IMR-90 (cell line): ENCODE data around the gene RAP1A. TPM values are rescaled to one million over a fixed set of nuclear protein-coding genes. Genes with fewer than 3 reads are reported as not detected.

Source experiments
- ATAC-seq: fragments of 200-7000 bp; cut with Tn5 transposase; 2 replicates; pipeline ENCODE4 v1.9.1; 2020; ENCODE audit warnings: low read depth, mild to moderate bottlenecking, moderate library complexity
- BruUV-seq: library from RNA; stranded (reverse); fragments of 400-500 nt; replicated peaks from 2 replicates; lab custom pipeline; 2021; lab: Mats Ljungman, UMichigan
- CTCF ChIA-PET: fragments of 300-600 bp; formaldehyde crosslinking; extraction: SDS; loops from one replicate; lab custom pipeline; 2021; ENCODE audit warnings: antibody characterized with exemption; lab: Yijun Ruan, JAX
- POLR2A ChIA-PET: fragments of 300-600 bp; sonication (Branson Sonifier 250); formaldehyde crosslinking; loops from one replicate; lab custom pipeline; 2022; ENCODE audit warnings: antibody characterized with exemption; ENCODE audit not compliant: unreplicated experiment; lab: Charles Lee
- DNase-seq: peaks from one replicate; pipeline ENCODE4 v3.0.0; 2013
- H2AFZ ChIP-seq: replicated peaks from 2 replicates; pipeline ENCODE3; 2013; ENCODE audit warnings: low read length, mild to moderate bottlenecking; ENCODE audit not compliant: poor library complexity
- H2AK5ac ChIP-seq: 2 replicates; pipeline ENCODE4 v1.6.1; 2013; ENCODE audit warnings: low read depth, low read length, inconsistent platforms
- H2AK9ac ChIP-seq: replicated peaks from 2 replicates; pipeline ENCODE3; 2013; ENCODE audit warnings: mild to moderate bottlenecking, low read depth, low read length, moderate library complexity; ENCODE audit not compliant: poor library complexity
- H2BK120ac ChIP-seq: 2 replicates; pipeline ENCODE4 v1.6.1; 2013; ENCODE audit warnings: low read depth, low read length, inconsistent platforms
- H2BK15ac ChIP-seq: 3 replicates; pipeline ENCODE4 v1.6.1; 2013; ENCODE audit warnings: low read depth, low read length, inconsistent platforms
- H2BK20ac ChIP-seq: 2 replicates; pipeline ENCODE4 v1.6.1; 2013; ENCODE audit warnings: low read depth, mild to moderate bottlenecking, inconsistent platforms, low read length, moderate library complexity
- H2BK5ac ChIP-seq: 2 replicates; pipeline ENCODE4 v1.6.1; 2013; ENCODE audit warnings: mild to moderate bottlenecking, low read depth, low read length, inconsistent platforms; ENCODE audit not compliant: poor library complexity, severe bottlenecking
- H3K14ac ChIP-seq: replicated peaks from 2 replicates; pipeline ENCODE4 v1.6.1; 2013; ENCODE audit warnings: low read depth, low read length, inconsistent platforms
- H3K18ac ChIP-seq: 2 replicates; pipeline ENCODE4 v1.6.1; 2013; ENCODE audit warnings: low read depth, low read length, control low read depth
- H3K23ac ChIP-seq: 2 replicates; pipeline ENCODE4 v1.6.1; 2013; ENCODE audit warnings: low read depth, low read length, inconsistent platforms
- H3K27ac ChIP-seq: 2 replicates; pipeline ENCODE4 v1.5.1; 2013; ENCODE audit warnings: mild to moderate bottlenecking, control low read depth, low read length; ENCODE audit not compliant: insufficient read depth
- H3K27me3 ChIP-seq: 2 replicates; pipeline ENCODE4 v1.6.1; 2013; ENCODE audit warnings: low read length; ENCODE audit not compliant: control insufficient read depth, insufficient read depth
- H3K36me3 ChIP-seq: 2 replicates; pipeline ENCODE4 v1.6.1; 2013; ENCODE audit warnings: low read length, mixed read lengths; ENCODE audit not compliant: control insufficient read depth, insufficient read depth
- H3K4ac ChIP-seq: 2 replicates; pipeline ENCODE4 v1.6.1; 2013; ENCODE audit warnings: low read depth, low read length, inconsistent platforms
- H3K4me1 ChIP-seq: 2 replicates; pipeline ENCODE4 v1.6.1; 2013; ENCODE audit warnings: low read length, mixed read lengths; ENCODE audit not compliant: control insufficient read depth, insufficient read depth
- H3K4me2 ChIP-seq: 2 replicates; pipeline ENCODE4 v1.6.1; 2013; ENCODE audit warnings: low read depth, mild to moderate bottlenecking, control low read depth, low read length, moderate library complexity
- H3K4me3 ChIP-seq: 2 replicates; pipeline ENCODE4 v1.5.1; 2013; ENCODE audit warnings: low read depth, mild to moderate bottlenecking, control low read depth, low read length, moderate library complexity; ENCODE audit not compliant: insufficient read depth
- H3K56ac ChIP-seq: 2 replicates; pipeline ENCODE4 v1.6.1; 2013; ENCODE audit warnings: low read length, inconsistent platforms; ENCODE audit not compliant: insufficient read depth; ENCODE audit errors: extremely low read depth
- H3K79me1 ChIP-seq, 2 experiments: 2 replicates each; pipeline ENCODE4 v1.6.1; 2013; ENCODE audit warnings: low read length in 2 of 2, inconsistent platforms in 1 of 2, low read depth in 1 of 2
- H3K9ac ChIP-seq: 2 replicates; pipeline ENCODE4 v1.6.1; 2013; ENCODE audit warnings: low read depth, low read length, control low read depth
- H3K9me1 ChIP-seq: 2 replicates; pipeline ENCODE4 v1.6.1; 2013; ENCODE audit warnings: low read length, inconsistent platforms; ENCODE audit not compliant: insufficient read depth
- H3K9me3 ChIP-seq: 2 replicates; pipeline ENCODE4 v1.6.1; 2013; ENCODE audit warnings: low read length; ENCODE audit not compliant: control insufficient read depth, insufficient read depth
- H4K20me1 ChIP-seq: 2 replicates; pipeline ENCODE4 v1.6.1; 2013; ENCODE audit warnings: low read length, inconsistent platforms; ENCODE audit not compliant: insufficient read depth
- H4K5ac ChIP-seq: 2 replicates; pipeline ENCODE4 v1.6.1; 2013; ENCODE audit warnings: mild to moderate bottlenecking, low read depth, low read length, control low read depth
- H4K8ac ChIP-seq, 2 experiments: 2 replicates each; pipeline ENCODE4 v1.6.1; 2013; ENCODE audit warnings: low read depth in 2 of 2, low read length in 2 of 2, control low read depth in 1 of 2, inconsistent platforms in 1 of 2
- H4K91ac ChIP-seq: 2 replicates; pipeline ENCODE4 v1.6.1; 2013; ENCODE audit warnings: low read depth, low read length, inconsistent platforms; ENCODE audit not compliant: insufficient read depth
- BHLHE40 ChIP-seq: fragments of 150-350 bp; IDR thresholded peaks from 2 replicates; pipeline ENCODE4 v1.6.1; 2016; ENCODE audit warnings: mild to moderate bottlenecking, low read depth, low read length
- MAZ ChIP-seq: IDR thresholded peaks from 2 replicates; pipeline ENCODE4 v1.6.1; 2012; ENCODE audit warnings: low read depth, mild to moderate bottlenecking, low read length, improper control_type of control experiment, moderate library complexity, borderline replicate concordance
- RFX5 ChIP-seq: IDR thresholded peaks from 2 replicates; pipeline ENCODE4 v1.8.0; 2012; ENCODE audit warnings: low read depth, mild to moderate bottlenecking, low read length, moderate library complexity
- WGBS, 2 experiments: methylation state at CpG; one replicate each; pipeline versions ENCODE4 v1.1.5 to v1.1.7; 2013; ENCODE audit warnings: missing lambda C conversion rate in 2 of 2; ENCODE audit not compliant: insufficient read length in 1 of 2; ENCODE audit errors: extremely low coverage in 2 of 2; 5-methylcytosine and 5-hydroxymethylcytosine counted together
- dilution Hi-C: fragments of 300-500 bp; cut with HindIII; formaldehyde crosslinking; loops from one replicate; pipeline ENCODE4 v1.14.3; 2018; ENCODE audit warnings: low sequenced_read_pairs; ENCODE audit not compliant: unreplicated experiment
- in situ Hi-C: fragments of 300-500 bp; cut with MboI; formaldehyde crosslinking; loops from 3 replicates; pipeline ENCODE4 v1.14.3; 2019; ENCODE audit warnings: low sequenced_read_pairs, inconsistent platforms, mixed read lengths
- intact Hi-C: fragments of 100-400 bp; cut with micrococcal nuclease; formaldehyde crosslinking; loops from 2 replicates; pipeline ENCODE4 v1.10.0; 2022
- polyA plus RNA-seq, 3 experiments: library from polyadenylated mRNA; depleted of rRNA; stranded (reverse); fragments of >200 nt; gene quantifications; 2 replicates each; pipeline ENCODE4 v1.2.3, GENCODE V29; 2012; ENCODE audit warnings: low replicate concordance in 1 of 3
- total RNA-seq: library from RNA; depleted of rRNA; stranded (reverse); fragments of >200 nt; gene quantifications from 2 replicates; pipeline ENCODE4 v1.2.3, GENCODE V29; 2012

The RAP1A gene
- total and polyA plus RNA-seq, 2 of the 4 experiments (the other 2 are of a cell fraction), result 18.1 to 43.6 TPM

GRCh38 chr1:111730706-111731105, 111.1 kb downstream of the RAP1A start:
- TF ChIP-seq BHLHE40, result no peak
- no peak for TF ChIP-seq MAZ
- no peak for TF ChIP-seq RFX5
- no peak overlapping the region for H2BK15ac ChIP-seq
- no peak for ATAC-seq
- H3K18ac ChIP-seq, result no peak overlapping the region
- no peak overlapping the region for H2AFZ ChIP-seq
- H3K9me3 ChIP-seq, result no peaks in the 10 kb centered on the region
- no peak overlapping the region for H3K4me3 ChIP-seq
- H3K14ac ChIP-seq, result no peak overlapping the region
- no peak overlapping the region for H4K91ac ChIP-seq
- CTCF ChIA-PET, result no interaction called here
- intact Hi-C loops (no loop called here), dilution Hi-C loops (no loop called here), in situ Hi-C loops (no loop called here)
- peaks cover 13% of the 10 kb centered on the region for H3K9me1 ChIP-seq
- no peak overlapping the region for H3K56ac ChIP-seq
- no peak overlapping the region for H2BK120ac ChIP-seq
- no peak overlapping the region for H3K4ac ChIP-seq
- H3K36me3 ChIP-seq, result peaks cover 5% of the 10 kb centered on the region; the same call in 1 of the 2 replicates
- H3K27me3 ChIP-seq, result no peaks in the 10 kb centered on the region
- no peak overlapping the region for H3K4me2 ChIP-seq
- WGBS, 2 experiments, result no CpG with 5 or more reads among the region's 4 CpGs
- no peak overlapping the region for H4K5ac ChIP-seq
- no peak overlapping the region for H2AK5ac ChIP-seq
- POLR2A ChIA-PET, result no interaction called here
- no peak overlapping the region for H3K23ac ChIP-seq
- H4K20me1 ChIP-seq, result peaks cover 4% of the 10 kb centered on the region; the same call in 1 of the 2 replicates
- no peak overlapping the region for H4K8ac ChIP-seq
- peaks cover 13% of the 10 kb centered on the region for H3K4me1 ChIP-seq
- H3K27ac ChIP-seq, result no peak overlapping the region
- DNase-seq, result no peak
- BruUV-seq, result no TSS peak
- no peak overlapping the region for H2BK20ac ChIP-seq
- H3K79me1 ChIP-seq, result peaks cover 11 to 43% of the 10 kb centered on the region in 2 experiments; a peak in 2 of 4 replicates
- no peak overlapping the region for H2AK9ac ChIP-seq
- no peak overlapping the region for H2BK5ac ChIP-seq
- no peak overlapping the region for H3K9ac ChIP-seq
